Measurements from ENCODE around the gene ZMAT1.
"Not testable (repeated sequence)": the region's sequence is repeated elsewhere in the genome, so short reads cannot be mapped to it uniquely, and the experiment has no call there.

ZMAT1 gene

GRCh38 chrX:101931488-101932248 lies at the start of gene ZMAT1:
Gene ZMAT1, minus strand, starts transcription at chrX:101932027. Its CDS starts 19 bp downstream, at chrX:101932008.
- peak; percentile 42 for DNase-seq

- no peak for DNase-seq
These were observed 45.3 kb upstream of the ZMAT1 start for GRCh38 chrX:101977106-101977505.

GRCh38 chrX:101973066-101973465 lies 41.2 kb upstream of the ZMAT1 start:
- no peak for DNase-seq

GRCh38 chrX:101964923-101965539 lies 33.2 kb upstream of the ZMAT1 start:
- DNase-seq = not testable (repeated sequence)

GRCh38 chrX:101958139-101958538 lies 26.3 kb upstream of the ZMAT1 start:
- no peak for DNase-seq

GRCh38 chrX:101957174-101957573 lies 25.3 kb upstream of the ZMAT1 start:
- DNase-seq = no peak

GRCh38 chrX:101956556-101956955 lies 24.7 kb upstream of the ZMAT1 start:
- no peak for DNase-seq

GRCh38 chrX:101950581-101950980 lies 18.8 kb upstream of the ZMAT1 start:
- DNase-seq = no peak

GRCh38 chrX:101932249-101932570 lies 383 bp upstream of the ZMAT1 start:
- DNase-seq = no peak

GRCh38 chrX:101931136-101931487 lies 715 bp downstream of the ZMAT1 start:
- no peak for DNase-seq

GRCh38 chrX:101925733-101926132 lies 6.1 kb downstream of the ZMAT1 start:
- no peak for DNase-seq

GRCh38 chrX:101918751-101919150 lies 13.1 kb downstream of the ZMAT1 start:
- no peak for DNase-seq

- no peak for DNase-seq
These were observed 25.6 kb downstream of the ZMAT1 start for GRCh38 chrX:101906136-101906796.

- no peak for DNase-seq
These were observed 26.8 kb downstream of the ZMAT1 start for GRCh38 chrX:101904996-101905395.
